Naive B cell (primary cell): ENCODE data around the gene TMEM52. TPM values are rescaled to one million over a fixed set of nuclear protein-coding genes. Genes with fewer than 3 reads are reported as not detected.

ENCODE experiments used
- ATAC-seq, 2 donors: fragments of 150-1000 bp; cut with Tn5 transposase; 2 replicates each; pipeline ENCODE4 v1.10.0; 2021; ENCODE audit warnings: low read depth in 2 of 2, mild to moderate bottlenecking in 2 of 2, moderate library complexity in 2 of 2
- DNase-seq: peaks from one replicate; pipeline ENCODE4 v3.0.0; 2022
- H3K27ac Mint-ChIP-seq, 6 donors: one replicate each; pipeline ENCODE4 v1.8.0; 2020 to 2022; ENCODE audit warnings: mild to moderate bottlenecking in 6 of 6, mixed read lengths in 6 of 6, moderate library complexity in 5 of 6, inconsistent platforms in 2 of 6
- H3K27me3 Mint-ChIP-seq, 3 donors: one replicate each; pipeline ENCODE4 v1.8.0; 2021 to 2022; ENCODE audit warnings: mixed read lengths in 3 of 3, mild to moderate bottlenecking in 1 of 3
- H3K36me3 Mint-ChIP-seq, 2 donors: one replicate each; pipeline ENCODE4 v1.8.0; 2020 to 2022; ENCODE audit warnings: mixed read lengths in 2 of 2, inconsistent platforms in 1 of 2, mild to moderate bottlenecking in 1 of 2
- H3K4me1 Mint-ChIP-seq, 3 donors: one replicate each; pipeline ENCODE4 v1.8.0; 2020 to 2022; ENCODE audit warnings: mixed read lengths in 3 of 3, inconsistent platforms in 1 of 3, mild to moderate bottlenecking in 1 of 3, moderate library complexity in 1 of 3
- H3K4me3 Mint-ChIP-seq, 8 donors: one replicate each; pipeline ENCODE4 v1.8.0; 2020 to 2022; ENCODE audit warnings: mild to moderate bottlenecking in 8 of 8, mixed read lengths in 8 of 8, moderate library complexity in 8 of 8, inconsistent platforms in 2 of 8
- H3K9me3 Mint-ChIP-seq, 7 donors: one replicate each; pipeline ENCODE4 v1.8.0; 2020 to 2022; ENCODE audit warnings: mixed read lengths in 7 of 7, mild to moderate bottlenecking in 5 of 7, inconsistent platforms in 2 of 7, moderate library complexity in 1 of 7
- polyA plus RNA-seq, 6 donors: library from polyadenylated mRNA; unstranded; fragments of 300-500 nt; fragmentation: Illumina TruSeq; gene quantifications; one replicate each; pipeline ENCODE4 v1.2.3, GENCODE V29; 2021; ENCODE audit warnings: low read depth in 6 of 6

TMEM52 gene
- polyA plus RNA-seq, 6 donors from 2014 or later, result 0.28 to 0.31 TPM; not detected in 4

DNA sequence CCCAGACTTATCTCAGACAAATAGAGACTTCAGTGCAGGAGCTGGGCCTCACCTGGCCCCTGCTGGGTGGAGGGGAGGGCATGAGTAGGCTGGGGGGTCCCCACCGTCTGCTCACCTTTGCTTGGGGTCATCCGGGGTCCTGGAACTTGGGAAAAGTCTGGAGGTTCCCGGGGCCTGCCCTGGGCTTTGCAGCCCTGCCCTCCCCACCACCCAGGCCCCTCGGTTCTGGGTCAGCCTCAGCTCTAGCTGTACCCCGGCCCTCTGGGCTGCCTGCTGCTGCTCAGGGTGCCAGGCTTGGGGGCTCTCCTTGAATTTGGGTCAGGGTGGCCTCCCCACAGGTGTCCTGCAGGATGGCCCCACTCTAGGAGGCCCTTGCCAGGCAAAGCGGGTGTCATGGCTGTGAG is 2.4 kb upstream of the TMEM52 start:
- Mint-ChIP-seq H3K27me3 (peaks cover 0 to 23% (median 0%) of the 10 kb centered on the region in 3 donors), H3K4me1 (peaks cover 0 to 5% (median 2%) of the 10 kb centered on the region in 3 donors), H3K9me3 (peaks cover 0 to 2% (median 0%) of the 10 kb centered on the region in 7 donors), H3K4me3 (no peak overlapping the region), H3K36me3 (no peaks in the 10 kb centered on the region), H3K27ac (no peak overlapping the region)
- ATAC-seq, result no peak
- DNase-seq, result no peak

GRCh38 chr1:1920608-1921458 is 1.8 kb upstream of the TMEM52 start:
- peak overlapping the region in 2 of 8 donors; percentile 10 to 23 for H3K4me3 Mint-ChIP-seq

GRCh38 chr1:1920057-1920607 is 1.1 kb upstream of the TMEM52 start:
- Mint-ChIP-seq H3K4me3 (peak overlapping the region in 5 of 8 donors; percentile 9 to 74 (median 10)), H3K27ac (peak overlapping the region in 2 of 6 donors; percentile 76 to 92), H3K9me3 (peaks cover 0 to 2% (median 0%) of the 10 kb centered on the region in 7 donors), H3K36me3 (no peaks in the 10 kb centered on the region), H3K4me1 (peaks cover 0 to 5% (median 2%) of the 10 kb centered on the region in 3 donors), H3K27me3 (peaks cover 0 to 20% (median 0%) of the 10 kb centered on the region in 3 donors)
- DNase-seq (no peak), ATAC-seq (no peak)

More at GRCh38 chr1:1920608-1921458, 1.8 kb upstream of the TMEM52 start:
- H3K27me3 Mint-ChIP-seq, result peaks cover 0 to 22% (median 0%) of the 10 kb centered on the region in 3 donors
- ATAC-seq (no peak), DNase-seq (no peak)
- H3K27ac Mint-ChIP-seq, result peak overlapping the region in 1 of 6 donors; percentile 76
- no peaks in the 10 kb centered on the region for H3K36me3 Mint-ChIP-seq
- peaks cover 0 to 2% (median 0%) of the 10 kb centered on the region in 7 donors for H3K9me3 Mint-ChIP-seq
- H3K4me1 Mint-ChIP-seq, result peaks cover 0 to 5% (median 2%) of the 10 kb centered on the region in 3 donors

- Mint-ChIP-seq H3K36me3 (no peaks in the 10 kb centered on the region), H3K27me3 (peaks cover 0 to 14% (median 0%) of the 10 kb centered on the region in 3 donors), H3K9me3 (peaks cover 0 to 2% (median 0%) of the 10 kb centered on the region in 7 donors), H3K4me3 (peak overlapping the region; percentile 40 to 81 (median 71)), H3K27ac (peak overlapping the region in 4 of 6 donors; percentile 27 to 92 (median 82)), H3K4me1 (peaks cover 0 to 5% (median under 1%) of the 10 kb centered on the region in 3 donors)
- DNase-seq (peak; percentile 100), ATAC-seq (peak; percentile 83)
Measured at GRCh38 chr1:1919304-1920056, 401 bp upstream of the TMEM52 start.

- ATAC-seq, result no peak
Measured at GRCh38 chr1:1917995-1918900, 831 bp downstream of the TMEM52 start.

DNA sequence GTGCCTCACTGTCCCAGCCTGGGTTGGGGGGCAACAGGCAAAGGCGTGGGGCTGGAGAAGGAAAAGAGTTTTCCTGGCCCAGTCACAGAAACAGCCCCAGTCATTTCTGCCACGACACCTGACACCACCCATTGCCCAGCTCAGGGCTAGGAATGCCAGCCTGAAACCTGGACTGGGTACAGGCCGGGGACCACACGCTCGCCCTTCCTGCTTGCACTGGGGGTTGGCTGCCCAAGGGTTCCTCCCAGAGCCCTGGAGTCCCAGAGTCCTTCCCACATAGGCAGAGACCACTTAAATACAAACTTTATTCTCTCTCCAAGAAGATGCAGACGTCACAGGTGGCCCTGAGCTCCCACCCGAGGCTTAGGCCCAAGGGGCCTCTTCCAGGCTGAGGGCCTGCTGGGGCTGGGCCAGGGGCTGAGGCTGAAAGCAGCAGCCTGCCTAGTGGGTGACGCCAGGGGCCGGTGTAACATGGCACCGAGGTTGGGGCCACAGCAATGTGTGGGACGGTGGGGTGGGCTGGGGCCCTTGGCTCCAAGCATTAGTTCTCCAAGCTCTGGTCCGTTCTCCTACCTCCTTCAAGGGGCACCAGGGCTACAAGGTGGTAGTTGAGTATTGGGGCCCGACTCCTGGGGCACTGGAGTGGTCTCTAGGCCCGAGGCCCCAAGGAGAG is 1.6 kb downstream of the TMEM52 start:
- peaks cover 0 to 2% (median 0%) of the 10 kb centered on the region in 7 donors for H3K9me3 Mint-ChIP-seq
- H3K4me1 Mint-ChIP-seq, result peaks cover 0 to 5% (median 3%) of the 10 kb centered on the region in 3 donors
- peak overlapping the region in 7 of 8 donors; percentile 52 to 69 (median 55) for H3K4me3 Mint-ChIP-seq
- no peaks in the 10 kb centered on the region for H3K36me3 Mint-ChIP-seq
- H3K27me3 Mint-ChIP-seq, result peaks cover 0 to 8% (median 6%) of the 10 kb centered on the region in 3 donors
- ATAC-seq (no peak), DNase-seq (no peak)
- no peak overlapping the region for H3K27ac Mint-ChIP-seq

More at GRCh38 chr1:1917995-1918900, 831 bp downstream of the TMEM52 start:
- DNase-seq, result no peak
- Mint-ChIP-seq H3K9me3 (peaks cover 0 to 2% (median 0%) of the 10 kb centered on the region in 7 donors), H3K27ac (no peak overlapping the region), H3K27me3 (peaks cover 0 to 13% (median 8%) of the 10 kb centered on the region in 3 donors), H3K4me3 (peak overlapping the region; percentile 50 to 80 (median 55)), H3K36me3 (no peaks in the 10 kb centered on the region), H3K4me1 (peaks cover 0 to 5% (median 3%) of the 10 kb centered on the region in 3 donors)

DNA sequence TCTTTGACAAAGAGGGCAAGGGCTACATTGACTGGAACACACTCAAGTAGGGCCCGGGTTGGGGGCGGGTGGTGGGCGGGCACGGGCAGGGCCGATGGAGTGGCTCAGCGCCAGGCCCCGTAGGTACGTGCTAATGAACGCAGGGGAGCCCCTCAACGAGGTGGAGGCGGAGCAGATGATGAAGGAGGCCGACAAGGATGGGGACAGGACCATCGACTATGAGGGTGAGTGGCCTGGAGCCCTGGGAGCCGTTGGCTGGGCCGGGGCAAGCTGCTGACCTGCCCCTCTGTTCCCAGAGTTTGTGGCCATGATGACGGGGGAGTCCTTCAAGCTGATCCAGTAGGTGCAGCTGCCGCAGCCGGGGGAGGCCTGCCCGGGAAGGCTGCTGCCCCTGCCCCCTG is 2.2 kb downstream of the TMEM52 start:
- ATAC-seq (no peak), DNase-seq (no peak)
- peaks cover 0 to 8% (median 5%) of the 10 kb centered on the region in 3 donors for H3K27me3 Mint-ChIP-seq
- peaks cover 0 to 5% (median 3%) of the 10 kb centered on the region in 3 donors for H3K4me1 Mint-ChIP-seq
- H3K4me3 Mint-ChIP-seq, result peak overlapping the region in 2 of 8 donors; percentile 24 to 34
- H3K27ac Mint-ChIP-seq, result peak overlapping the region in 1 of 6 donors; percentile 16
- H3K9me3 Mint-ChIP-seq, result peaks cover 0 to 2% (median 0%) of the 10 kb centered on the region in 7 donors
- no peaks in the 10 kb centered on the region for H3K36me3 Mint-ChIP-seq

GRCh38 chr1:1915911-1916840 is 2.9 kb downstream of the TMEM52 start:
- DNase-seq (no peak), ATAC-seq (no peak)
- peak overlapping the region in 2 of 8 donors; percentile 24 to 57 for H3K4me3 Mint-ChIP-seq

DNA sequence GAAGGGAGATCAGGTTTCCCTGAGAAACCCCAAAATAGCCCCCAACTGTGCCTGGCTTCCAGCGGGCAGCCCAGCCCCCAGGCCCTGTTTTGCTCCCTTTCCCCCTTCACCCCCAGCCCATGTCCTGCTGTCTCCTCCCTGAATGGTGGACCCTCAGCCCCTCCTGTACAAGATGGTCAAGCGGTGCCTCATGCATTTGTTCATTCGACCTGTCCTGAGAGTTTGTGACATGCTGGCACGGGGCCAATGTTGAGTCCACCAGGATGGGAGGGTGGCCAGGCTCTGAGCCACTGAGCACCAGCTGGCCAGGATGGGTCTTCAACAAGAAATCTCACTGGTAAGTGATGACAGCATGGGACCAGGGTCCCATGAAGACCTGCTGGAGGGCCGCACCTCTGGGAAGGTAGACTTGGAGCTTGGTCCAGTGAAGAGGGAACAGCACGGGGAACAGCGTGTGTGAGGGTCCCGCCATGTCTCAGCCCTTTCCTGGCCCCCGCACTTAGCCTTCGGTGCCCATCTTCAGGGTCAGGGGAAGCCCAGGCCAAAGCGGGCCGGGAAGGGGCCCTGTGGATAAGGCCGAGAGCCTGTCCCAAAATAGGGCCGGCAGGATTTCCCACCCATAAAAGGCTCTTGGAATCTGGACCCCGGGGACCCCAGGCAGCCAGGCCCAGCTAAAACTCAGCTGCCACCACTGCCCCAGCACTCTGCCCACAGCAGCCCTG is 3.9 kb downstream of the TMEM52 start, which contains the start of gene CALML6:
TSS of gene CALML6 (plus strand) at position 290 of the 722 bp plus-strand sequence. CDS start at position 311, 21 bp downstream.
- no peak within 1 kb of the TSS for H3K27ac Mint-ChIP-seq
- ATAC-seq (no peak), DNase-seq (no peak)
- H3K27me3 Mint-ChIP-seq, result peaks cover 0 to 8% (median 5%) of the 10 kb centered on the region in 3 donors
- no peaks in the 10 kb centered on the region for H3K36me3 Mint-ChIP-seq
- H3K4me3 Mint-ChIP-seq, result no peak within 1 kb of the TSS
- H3K4me1 Mint-ChIP-seq, result peaks cover 3 to 9% (median 7%) of the 10 kb centered on the region in 3 donors
- peaks cover 0 to 2% (median 0%) of the 10 kb centered on the region in 7 donors for H3K9me3 Mint-ChIP-seq

More at GRCh38 chr1:1915911-1916840, 2.9 kb downstream of the TMEM52 start:
- H3K27me3 Mint-ChIP-seq, result peaks cover 0 to 8% (median 5%) of the 10 kb centered on the region in 3 donors
- H3K36me3 Mint-ChIP-seq, result no peaks in the 10 kb centered on the region
- peaks cover 0 to 2% (median 0%) of the 10 kb centered on the region in 7 donors for H3K9me3 Mint-ChIP-seq
- H3K4me1 Mint-ChIP-seq, result peaks cover 0 to 5% (median 3%) of the 10 kb centered on the region in 3 donors
- H3K27ac Mint-ChIP-seq, result peak overlapping the region in 1 of 6 donors; percentile 73
